Stimulated activated CD8-positive, alpha-beta memory T cell treated with anti-CD3 and anti-CD28 coated beads, Interleukin-4, amount 100 ng/mL, for 1 hour (primary cell): Measurements from ENCODE around the gene ZBTB49.

ENCODE experiments used
- DNase-seq, 2 donors: peaks; one replicate each; pipeline ENCODE4 v3.0.0-alpha.2; 2020; ENCODE audit warnings: low read depth in 2 of 2, low spot score in 1 of 2

The ZBTB49 gene

DNA sequence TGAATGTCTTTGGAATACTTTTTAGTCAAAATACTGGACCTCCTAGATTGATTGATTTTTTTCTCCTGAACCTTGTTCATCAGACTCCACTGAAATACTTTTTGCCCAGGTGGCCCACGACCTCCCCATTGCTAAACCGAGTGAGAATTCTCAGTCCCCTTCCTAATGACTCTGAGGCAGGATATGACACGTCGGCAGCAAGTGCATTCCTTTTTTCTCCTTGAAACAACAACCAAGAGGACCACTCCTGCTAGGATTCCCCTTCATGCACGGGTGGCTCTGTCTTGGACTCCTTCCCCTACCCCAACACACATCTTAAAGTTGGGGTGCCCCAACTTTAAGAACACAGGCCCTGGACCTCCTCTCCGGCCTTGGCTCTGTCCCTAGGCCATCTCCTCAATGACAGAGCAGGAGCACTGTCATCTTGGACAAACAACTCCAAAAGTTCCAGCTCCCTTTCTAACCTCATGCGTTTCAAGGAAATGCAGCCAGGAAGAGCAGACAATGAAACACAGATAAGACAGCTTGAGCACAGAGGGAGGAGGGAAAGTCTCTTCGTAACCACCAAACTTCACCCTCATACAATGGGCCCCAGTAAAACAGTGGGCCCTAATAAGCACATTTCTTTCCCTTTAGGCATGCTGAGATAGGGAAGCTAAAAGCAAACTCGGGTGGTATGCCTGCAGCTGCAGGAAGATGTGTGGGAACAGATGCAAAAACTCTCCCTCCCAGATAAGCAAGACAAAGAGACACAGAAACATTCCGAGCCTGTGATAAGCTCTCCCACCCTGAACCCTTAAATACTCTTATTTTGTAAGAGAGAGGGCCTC lies 33.9 kb downstream of the ZBTB49 start:
- DNase-seq = no peak

DNA sequence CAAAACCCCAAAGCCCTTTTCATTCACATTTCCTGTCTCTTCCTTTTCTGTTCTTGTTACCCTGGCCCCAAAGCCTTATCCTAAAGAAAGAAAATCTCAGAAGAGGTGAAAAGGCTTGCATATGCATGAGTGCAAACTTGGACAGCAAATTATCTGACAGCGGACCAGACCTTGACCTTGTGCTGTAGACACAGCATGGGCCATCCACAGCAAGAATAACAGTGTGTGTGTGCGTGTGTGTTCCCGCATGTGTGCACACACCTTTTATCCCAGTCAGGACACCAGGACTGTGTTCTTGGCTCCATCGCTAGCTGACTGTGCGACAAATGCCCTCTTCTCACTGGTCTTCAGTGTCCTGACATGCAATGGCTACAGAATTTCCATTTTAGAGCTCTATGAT lies 35.3 kb downstream of the ZBTB49 start:
- no peak for DNase-seq

DNA sequence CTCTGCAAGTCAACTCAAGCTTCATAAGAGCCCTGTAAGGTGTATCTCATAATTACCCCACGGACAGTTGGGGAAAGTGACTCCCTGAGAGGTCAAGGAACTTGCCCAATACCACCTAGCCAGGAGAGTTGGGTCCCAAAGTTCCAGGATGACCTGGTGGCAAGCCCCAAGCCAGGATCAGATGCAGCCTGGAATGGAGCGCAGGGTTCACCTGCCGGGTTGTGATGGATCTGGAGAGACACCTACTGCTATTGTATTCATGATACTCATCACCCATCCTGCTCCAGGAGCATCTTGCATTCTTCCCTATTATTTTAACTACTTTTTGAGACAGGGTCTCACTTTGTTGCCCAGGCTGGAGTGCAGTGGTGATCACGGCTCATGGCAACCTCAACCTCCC lies 36.1 kb downstream of the ZBTB49 start:
- no peak for DNase-seq

DNA sequence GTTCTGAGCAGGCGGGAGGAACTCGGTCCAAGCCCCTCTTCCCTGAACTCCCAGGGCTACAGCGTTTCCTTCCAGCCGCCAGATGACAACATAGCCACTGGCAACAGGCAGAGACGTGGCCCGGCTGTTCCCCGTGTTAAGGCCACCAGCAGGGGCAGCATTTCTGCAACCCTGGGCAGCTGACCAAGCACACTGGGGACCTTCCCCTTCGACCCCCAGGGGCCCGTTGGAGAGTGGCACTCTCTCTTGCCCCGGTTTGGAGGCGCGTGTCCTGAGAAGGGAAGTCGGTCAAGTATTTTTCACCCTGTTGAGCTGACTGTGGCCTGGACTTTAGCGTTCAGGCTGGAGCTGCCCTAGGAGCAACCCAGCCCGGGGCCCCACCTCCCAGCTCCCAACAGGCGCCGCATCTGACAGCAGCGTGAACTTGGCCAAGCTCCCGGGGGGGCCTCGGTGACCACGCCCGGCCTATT lies 37.6 kb downstream of the ZBTB49 start:
- no peak for DNase-seq

DNA sequence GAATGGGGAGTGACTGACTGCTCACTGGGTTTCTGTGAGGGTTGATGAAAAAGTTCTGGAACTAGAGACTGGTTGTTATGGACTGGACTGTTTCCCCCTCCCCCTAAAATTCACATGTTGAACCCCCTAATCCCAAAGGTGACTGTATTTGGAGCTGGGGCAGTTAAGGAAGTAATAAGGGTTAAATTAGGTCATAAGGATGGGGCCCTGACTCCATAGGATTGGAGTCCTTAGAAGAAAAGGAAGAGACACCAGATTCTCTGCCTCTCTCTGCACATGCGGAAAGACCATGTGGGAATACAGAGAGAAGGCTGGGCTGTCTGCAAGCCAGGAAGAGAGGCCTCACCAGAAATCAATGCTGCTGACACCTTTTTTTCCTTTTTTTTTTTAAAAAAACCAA lies 38.2 kb downstream of the ZBTB49 start:
- DNase-seq = no peak

DNA sequence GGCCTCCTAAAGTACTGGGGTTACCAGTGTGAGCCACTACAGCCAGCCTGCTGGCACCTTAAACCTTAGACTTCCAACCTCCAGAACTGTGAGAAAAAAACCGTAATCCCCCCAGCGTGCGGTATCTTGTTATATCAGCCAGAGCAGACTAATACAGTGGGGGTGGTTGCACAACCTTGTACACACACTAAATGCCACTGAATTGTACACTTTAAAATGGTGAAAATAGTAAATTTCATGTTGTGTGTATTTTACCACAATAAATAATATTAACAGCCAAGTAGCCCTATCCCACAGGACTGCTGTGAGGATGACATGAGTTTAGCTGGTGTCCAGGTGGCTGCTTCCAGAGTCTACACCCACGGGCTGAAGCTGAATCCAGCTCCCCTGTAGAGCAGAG lies 38.8 kb downstream of the ZBTB49 start:
- no peak for DNase-seq

DNA sequence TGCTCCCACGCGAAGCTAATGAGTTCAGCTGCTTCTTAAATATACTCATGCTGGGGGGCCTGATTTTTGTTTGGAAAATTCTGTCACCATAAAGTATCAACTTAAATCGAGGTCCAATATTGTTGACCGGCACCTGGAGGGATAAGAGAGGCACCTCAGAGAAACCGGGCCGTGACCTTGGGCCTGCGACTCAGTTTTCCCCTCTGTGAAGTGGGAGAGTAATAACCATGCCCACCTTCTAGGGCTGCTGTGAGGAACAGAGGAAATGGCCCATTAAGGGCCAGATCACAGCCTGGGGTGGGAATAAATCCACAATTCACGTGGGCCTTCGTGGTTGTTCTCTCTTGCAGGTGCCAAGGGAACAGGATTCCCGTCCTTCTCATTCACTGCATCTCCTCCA lies 39.4 kb downstream of the ZBTB49 start:
- DNase-seq = no peak

DNA sequence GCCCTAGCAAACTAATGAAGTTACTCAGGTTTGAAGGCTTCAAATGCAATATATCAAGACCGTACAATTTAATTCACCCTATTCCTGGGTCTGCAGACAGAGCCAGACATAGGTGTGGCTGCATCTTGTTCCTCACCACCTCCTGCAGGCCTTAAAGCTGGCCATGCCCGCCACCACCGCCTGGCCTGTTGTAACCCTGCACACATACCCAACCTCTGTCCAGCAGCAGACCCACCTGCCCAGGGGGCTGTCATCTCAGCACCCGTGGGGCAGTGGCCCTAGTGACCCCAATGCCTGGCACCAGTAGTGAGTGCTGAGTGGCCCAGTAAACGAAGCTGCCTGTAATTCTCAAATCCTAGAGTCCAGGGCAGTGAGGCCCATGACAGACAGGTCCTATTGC lies 40.7 kb downstream of the ZBTB49 start:
- no peak for DNase-seq

DNA sequence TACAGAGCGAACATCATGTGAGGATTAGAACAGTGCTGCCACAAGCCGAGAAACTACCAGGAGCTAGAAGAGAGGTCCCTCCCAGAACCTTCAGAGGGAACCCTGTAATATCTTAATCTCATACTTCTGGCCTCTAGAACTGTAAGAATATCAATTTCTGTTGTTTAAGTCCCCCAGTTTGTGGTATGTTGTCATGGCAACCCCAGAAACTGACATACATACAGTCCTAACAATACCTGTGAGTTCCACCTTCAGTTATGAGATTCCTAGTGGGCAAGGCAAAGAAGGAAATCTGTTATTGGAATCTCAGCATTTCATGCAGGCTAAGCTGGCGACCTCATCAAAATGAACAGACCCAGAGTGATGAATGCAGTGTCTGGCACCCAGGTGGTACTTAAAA lies 42.5 kb downstream of the ZBTB49 start:
- DNase-seq = no peak

DNA sequence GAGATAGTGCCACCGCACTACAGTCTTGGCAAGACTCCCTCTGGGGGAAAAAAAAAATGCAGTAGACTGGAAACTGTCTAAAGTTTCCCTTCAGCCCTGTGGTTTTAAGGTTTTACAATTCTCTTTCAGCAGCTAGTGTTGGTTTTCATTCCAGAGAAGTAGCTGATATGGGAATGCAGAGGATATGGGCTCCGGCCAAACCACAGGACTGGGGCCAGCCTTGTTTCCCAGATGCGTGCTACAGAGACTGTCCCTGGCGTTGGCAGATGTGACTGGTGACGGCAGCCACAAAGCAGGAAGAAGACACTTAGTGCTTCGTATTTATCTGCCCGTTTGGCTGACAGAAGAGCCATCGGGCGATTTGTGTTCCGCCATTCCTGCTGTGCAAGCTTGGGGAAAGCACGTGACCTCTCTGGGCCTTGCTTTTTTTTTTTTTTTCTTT lies 43.2 kb downstream of the ZBTB49 start:
- DNase-seq = no peak

DNA sequence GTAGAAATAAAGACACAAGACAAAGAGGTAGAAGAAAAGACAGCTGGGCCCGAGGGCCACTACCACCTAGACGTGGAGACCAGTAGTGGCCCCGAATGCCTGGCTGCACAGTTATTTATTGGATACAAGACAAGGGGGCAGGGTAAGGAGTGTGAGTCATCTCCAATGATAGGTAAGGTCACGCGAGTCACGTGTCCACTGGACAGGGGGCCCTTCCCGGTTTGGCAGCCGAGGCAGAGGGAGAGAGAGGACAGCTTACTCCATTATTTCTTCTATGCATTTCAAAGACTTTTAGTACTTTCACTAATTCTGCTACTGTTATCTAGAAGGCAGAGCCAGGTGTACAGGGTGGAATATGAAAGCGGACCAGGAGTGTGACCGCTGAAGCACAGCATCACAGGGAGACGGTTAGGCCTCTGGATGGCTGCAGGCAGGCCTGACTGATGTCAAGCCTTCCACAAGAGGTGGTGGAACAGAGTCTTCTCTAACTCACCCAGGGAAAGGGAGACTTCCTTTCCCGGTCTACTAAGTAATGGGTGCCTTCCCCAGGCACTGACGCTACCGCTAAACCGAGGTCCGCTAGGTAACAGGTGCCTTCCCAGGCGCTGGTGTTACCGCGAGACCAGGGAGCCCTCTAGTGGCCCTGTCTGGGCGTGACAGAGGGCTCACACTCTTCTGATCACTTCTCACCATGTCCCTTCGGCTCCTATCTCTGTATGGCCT lies 44.9 kb downstream of the ZBTB49 start:
- DNase-seq = peak; percentile 51 to 58

DNA sequence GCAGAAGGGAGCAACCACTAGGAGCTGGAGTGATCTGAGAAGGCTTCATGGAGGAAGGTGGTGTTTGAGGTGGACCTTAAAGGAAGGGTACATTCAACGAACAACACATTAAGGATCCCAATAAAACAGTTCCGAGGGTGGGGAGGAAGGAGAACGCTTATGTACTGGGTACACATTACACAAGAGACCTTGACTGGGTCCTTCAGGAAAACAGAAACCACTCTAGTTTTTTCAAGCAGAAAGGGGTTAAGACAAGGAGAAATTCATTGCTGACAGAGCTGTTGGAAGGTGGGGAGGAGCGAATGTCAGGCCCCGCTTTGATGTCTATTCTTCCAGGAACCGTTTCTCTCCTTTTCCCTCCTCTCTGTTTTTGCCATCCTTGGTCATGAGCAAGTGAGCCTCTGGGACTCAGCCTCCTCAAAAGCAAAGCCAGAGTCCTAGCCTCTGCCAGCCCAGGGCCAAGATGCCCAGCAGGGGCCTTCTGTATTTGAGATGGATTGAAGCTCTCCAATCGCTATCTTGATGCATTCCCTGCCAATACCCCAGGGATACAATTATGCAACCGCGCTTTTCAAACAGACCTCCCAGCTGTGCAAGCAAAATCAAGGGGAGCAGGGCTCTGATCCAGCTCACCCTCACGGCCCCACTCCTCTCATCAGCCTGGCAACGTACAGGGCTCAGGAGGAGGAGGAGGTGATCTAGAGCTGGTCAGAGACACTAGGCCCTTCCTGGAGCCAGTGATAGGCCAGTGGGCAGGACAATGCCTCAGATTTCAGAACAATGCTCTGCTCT lies 48.4 kb downstream of the ZBTB49 start:
- DNase-seq = no peak

DNA sequence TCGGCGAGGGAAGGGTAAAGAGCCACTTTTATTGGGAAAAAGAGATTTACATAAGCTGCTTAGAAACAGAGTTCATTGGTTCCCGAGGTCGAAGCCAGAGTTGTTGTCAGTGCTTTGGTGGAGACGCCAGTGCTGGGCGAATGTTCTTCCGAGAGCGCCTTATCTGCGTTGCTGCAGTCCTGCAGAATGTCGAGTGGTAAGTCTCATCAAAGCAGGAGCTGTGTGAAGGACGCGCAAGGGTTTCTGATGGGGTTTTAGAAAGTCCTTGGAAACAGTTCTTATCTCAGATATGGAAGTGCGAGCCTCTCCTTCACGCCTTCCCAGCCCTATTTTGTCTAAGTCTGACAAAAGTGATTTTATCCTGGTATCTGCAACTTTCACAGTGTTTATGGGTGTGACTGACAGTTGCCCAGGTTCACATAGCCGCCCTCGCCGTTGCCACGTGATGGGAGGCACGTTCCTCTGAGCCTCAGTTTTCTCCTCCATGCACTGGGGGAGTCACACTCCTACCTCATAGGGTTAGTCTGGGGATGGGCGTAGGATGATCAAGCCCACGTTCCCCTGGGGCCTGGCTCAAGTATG lies 49.5 kb downstream of the ZBTB49 start:
- no peak for DNase-seq

DNA sequence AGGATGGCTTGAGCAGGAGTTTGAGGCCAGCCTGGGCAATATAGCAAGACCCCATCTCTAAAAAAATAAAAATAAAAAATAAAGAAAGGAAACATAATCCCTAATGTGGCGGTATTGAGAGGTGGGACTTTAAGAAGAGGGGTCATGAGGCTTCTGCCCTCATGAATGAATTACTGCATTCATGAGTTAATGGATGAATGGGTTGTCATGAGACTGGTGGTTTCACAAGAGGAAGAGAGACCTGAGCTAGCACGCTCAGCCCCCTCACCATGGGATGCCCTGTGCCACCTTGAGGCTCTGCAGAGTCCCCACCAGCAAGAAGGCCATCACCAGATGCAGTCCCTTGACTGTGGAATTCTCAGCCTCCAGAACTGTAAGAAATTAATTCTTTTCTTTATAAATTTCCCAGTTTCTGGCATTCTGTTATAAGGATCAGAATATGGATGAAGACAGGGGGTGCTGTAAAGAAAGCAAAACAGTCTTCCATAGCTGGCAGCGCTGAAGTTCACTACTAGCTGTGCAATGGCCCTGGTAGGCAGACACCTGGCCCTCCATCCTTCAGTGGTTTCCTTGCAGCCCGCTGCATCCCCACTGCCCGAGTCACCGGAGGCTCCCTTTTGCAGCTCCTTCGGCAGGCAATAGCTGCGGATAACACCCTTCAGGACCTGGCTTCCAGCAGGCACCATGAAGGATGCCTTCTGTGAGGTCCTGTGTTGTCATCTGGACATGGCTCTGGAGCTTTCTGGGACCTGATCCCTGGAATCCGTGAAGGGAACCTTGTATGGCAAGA lies 52.0 kb downstream of the ZBTB49 start:
- DNase-seq = no peak

DNA sequence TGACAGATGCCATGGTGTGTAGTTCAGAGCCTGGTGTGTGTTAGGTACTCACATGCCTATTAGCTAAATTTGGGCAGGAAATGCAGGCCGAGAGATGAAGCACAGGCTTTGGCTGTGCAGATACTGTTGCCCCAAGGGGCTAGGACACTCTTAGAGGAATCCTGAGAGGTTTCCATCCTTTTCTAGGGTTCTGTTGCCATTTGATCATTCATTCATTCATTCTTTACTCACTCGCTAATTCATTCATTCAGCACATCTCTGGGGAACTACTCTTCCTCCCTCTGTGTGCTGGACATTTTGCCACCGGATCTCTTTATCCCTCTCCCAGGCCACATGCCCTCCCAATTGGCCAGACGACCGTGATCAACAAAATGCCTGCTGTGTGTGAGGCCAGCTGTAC lies 53.0 kb downstream of the ZBTB49 start:
- DNase-seq = no peak

DNA sequence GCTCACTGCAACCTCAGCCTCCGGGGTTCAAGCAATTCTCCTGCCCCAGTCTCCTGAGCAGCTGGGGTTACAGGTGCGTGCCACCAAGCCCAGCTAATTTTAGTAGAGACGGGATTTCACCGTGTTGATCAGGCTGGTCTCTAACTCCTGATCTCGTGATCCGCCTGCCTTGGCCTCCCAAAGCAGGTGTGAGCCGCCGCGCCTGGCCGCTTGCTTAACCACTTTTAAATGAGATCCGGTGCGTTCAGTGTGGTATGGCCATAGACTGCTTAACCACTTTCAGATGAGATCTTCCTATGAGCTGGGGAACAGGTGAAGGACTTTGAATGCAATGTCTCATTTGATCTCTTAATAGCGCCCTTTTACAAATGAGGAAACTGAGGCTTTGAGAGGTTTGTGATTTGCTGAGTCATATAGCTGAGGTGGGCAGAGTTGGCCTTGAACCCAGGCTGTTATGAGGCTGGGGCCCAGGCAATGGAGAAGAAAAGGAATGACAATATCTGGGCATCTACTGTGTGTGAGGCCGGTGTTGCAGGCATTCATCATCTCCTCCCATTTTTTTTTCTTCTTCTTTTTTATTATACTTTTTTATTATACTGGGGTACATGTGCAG lies 55.0 kb downstream of the ZBTB49 start:
- DNase-seq = no peak

DNA sequence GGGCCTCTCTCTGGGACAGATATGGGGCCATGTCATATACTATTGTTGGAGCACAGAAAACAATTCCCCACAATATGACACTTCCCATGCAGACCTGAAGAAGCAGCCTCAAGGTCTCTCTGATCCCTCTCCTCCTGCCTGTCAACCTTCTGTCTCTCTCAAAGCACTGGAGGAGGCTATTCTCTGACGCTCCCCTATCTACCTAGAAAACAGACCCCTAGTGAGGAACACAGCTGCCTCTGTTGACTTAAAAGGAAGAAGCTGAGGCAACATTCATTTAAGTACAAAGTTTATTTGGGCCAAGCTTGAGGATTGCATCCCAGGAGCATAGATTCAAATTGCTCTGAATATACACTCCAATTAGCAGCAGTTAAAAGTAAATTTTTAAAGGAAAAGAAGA lies 57.5 kb downstream of the ZBTB49 start:
- DNase-seq = no peak

DNA sequence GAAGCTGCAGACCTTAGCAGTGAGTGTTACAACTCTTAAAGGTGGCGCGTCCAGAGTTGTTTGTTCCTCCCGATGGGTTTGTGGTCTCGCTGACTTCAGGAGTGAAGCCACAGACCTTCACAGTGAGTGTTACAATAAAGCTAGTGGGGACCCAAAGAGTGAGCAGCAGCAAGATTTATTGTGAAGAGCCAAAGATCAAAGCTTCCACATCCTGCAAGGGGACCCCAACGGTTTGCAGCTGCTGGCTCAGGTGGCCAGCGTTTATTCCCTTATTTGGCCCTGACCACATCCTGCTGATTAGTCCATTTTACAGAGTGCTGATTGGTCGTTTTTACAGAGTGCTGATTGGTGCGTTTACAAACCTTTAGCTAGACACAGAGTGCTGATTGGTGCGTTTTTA lies 58.5 kb downstream of the ZBTB49 start:
- peak in 1 of 2 donors; percentile 14 for DNase-seq

DNA sequence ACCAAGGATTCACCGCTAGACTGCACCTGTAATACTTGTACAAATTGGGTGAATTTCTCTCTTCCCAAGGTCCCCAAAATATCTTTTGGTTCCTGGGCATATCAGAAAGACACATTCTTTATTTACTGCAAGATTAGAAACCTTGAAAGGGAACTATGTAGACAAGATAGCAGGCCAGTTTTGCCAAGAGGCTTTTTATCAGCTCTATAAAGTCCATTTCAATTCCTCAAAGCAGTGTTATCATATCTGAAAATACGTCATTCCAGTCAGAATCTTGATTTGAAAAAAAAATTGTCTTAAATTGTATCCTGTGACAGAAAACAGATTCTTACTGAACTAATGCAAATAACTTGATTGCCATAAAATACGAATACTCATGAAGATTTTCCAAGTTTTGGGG lies 59.8 kb downstream of the ZBTB49 start:
- DNase-seq = no peak

DNA sequence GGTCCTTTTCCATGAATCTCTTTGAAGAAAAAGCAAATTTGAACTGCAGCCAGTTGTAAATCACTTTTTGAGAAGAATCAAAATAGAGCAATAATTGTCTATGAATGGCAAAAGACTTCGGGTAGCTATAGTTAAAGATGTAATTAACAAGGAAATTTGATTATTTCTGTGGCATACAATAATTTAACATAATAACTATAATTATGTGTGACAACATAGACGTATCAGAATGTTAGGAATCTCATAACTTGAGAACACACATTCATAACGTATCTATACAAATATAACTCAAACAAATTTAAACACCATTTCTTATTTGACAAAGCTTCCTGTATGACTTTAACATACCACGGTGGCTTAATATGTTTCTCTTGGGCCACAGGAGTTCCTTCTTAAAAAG lies 60.9 kb downstream of the ZBTB49 start:
- no peak for DNase-seq
